ENCODE results near the gene DNAJC10.

The DNAJC10 gene

DNA sequence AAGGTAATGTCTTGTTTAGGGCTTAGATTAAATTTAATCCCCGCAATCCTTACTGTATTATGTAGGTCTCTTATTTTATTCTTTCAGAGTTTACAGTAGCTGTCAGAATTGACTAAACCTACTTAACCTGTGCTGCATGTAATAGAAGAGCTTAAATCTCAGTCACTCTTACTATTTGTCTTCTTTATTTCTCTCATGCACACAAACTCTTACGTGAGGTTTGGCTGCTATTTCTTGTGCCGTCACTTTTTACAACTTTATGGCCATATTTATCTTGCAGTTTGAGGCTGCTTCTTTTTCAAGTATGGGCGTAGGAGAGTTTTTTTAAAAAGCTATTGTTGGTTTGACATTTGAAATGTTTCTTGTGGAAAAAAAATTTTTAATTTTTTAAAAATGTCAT is 12.0 kb downstream of the DNAJC10 start:
- Histone ChIP-seq H3K4me1 (ENCODE audit: control insufficient read depth in 2 of 2, insufficient read depth in 1 of 2, low read depth in 1 of 2, low read length in 2 of 2) (no peaks in the 10 kb centered on the region), H3K9me3 (replicated peaks in 1 of 2; ENCODE audit: control insufficient read depth in 2 of 2, insufficient read depth in 1 of 2, low read depth in 1 of 2, low read length in 2 of 2) (no peaks in the 10 kb centered on the region), H2BK120ac (ENCODE audit: low read depth, low read length) (no peak overlapping the region), H3K23ac (ENCODE audit: low read depth, low read length, poor library complexity) (no peak overlapping the region), H2AFZ (ENCODE audit: low read length) (no peak overlapping the region), H3K9ac (ENCODE audit: low read depth, low read length, poor library complexity) (no peak overlapping the region), H4K8ac (ENCODE audit: low read depth, low read length) (no peak overlapping the region), H3K27me3 (ENCODE audit: control insufficient read depth in 3 of 3, insufficient read depth in 3 of 3, low read depth in 1 of 3, low read length in 3 of 3) (no peaks in the 10 kb centered on the region), H3K79me1 (ENCODE audit: low read depth, low read length) (no peaks in the 10 kb centered on the region), H2BK15ac (ENCODE audit: low read length) (no peak overlapping the region), H3K36me3 (replicated peaks in 1 of 2; ENCODE audit: control insufficient read depth in 2 of 2, insufficient read depth in 2 of 2, low read length in 2 of 2) (peaks cover 4 to 89% of the 10 kb centered on the region in 2 donors), H2BK12ac (ENCODE audit: low read length) (no peak overlapping the region), H2AK5ac (ENCODE audit: low read depth, low read length) (no peak overlapping the region), H3K4me2 (ENCODE audit: insufficient read depth, low read length, poor library complexity, severe bottlenecking) (no peak overlapping the region), H3K18ac (ENCODE audit: low read length) (no peak overlapping the region), H3K14ac (ENCODE audit: low read length) (no peak overlapping the region), H2BK5ac (ENCODE audit: low read length) (no peak overlapping the region), H3K4me3 (ENCODE audit: low read length in 2 of 2) (no peak overlapping the region), H3K4ac (ENCODE audit: low read length) (no peak overlapping the region), H3K27ac (replicated peaks; ENCODE audit: low read length) (no peak overlapping the region), H4K91ac (ENCODE audit: low read depth, low read length, poor library complexity) (no peak overlapping the region)
- no peak for DNase-seq (ENCODE audit: low spot score)
- no CpG with 5 or more reads among the region's 4 CpGs for WGBS, 2 donors (ENCODE audit: extremely low coverage in 2 of 2, insufficient read length in 2 of 2, insufficient replicate concordance in 1 of 2)

DNA sequence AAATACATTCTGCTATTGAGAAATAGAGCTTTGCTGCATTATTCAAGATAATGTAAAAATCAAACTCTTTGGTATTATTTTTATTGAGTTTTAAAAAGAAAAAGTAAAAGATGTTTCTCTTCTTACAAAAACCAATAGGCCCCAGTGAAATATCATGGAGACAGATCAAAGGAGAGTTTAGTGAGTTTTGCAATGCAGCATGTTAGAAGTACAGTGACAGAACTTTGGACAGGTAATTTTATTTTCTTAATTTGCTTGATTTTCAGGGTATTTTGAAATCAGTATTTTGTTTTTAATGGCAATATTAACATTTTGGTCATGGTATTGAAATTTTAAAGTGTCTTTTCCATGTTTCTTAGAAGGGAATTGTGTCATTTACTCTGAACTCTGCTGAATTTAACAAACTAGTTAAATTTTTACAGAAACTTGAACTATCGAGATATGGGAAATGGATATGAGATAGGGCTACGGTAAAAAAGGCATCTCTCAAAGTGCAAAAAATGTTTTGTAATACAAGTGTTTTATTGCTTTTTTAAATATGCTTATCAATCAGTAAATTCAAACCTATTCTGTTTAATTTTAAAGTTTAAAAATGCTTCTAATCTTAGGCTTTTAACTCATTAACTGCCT is 13.8 kb downstream of the DNAJC10 start:
- no peak overlapping the region for H3K18ac ChIP-seq (ENCODE audit: low read length)
- no peak overlapping the region for H3K23ac ChIP-seq (ENCODE audit: low read depth, low read length, poor library complexity)
- H4K91ac ChIP-seq (ENCODE audit: low read depth, low read length, poor library complexity): no peak overlapping the region
- no peak overlapping the region for H3K4me2 ChIP-seq (ENCODE audit: insufficient read depth, low read length, poor library complexity, severe bottlenecking)
- H2BK5ac ChIP-seq (ENCODE audit: low read length): no peak overlapping the region
- H3K27me3 ChIP-seq (ENCODE audit: control insufficient read depth in 3 of 3, insufficient read depth in 3 of 3, low read depth in 1 of 3, low read length in 3 of 3): no peaks in the 10 kb centered on the region
- H2BK15ac ChIP-seq (ENCODE audit: low read length): no peak overlapping the region
- no peak overlapping the region for H2AK5ac ChIP-seq (ENCODE audit: low read depth, low read length)
- no peak overlapping the region for H3K4ac ChIP-seq (ENCODE audit: low read length)
- no CpG with 5 or more reads among the region's 2 CpGs for WGBS, 2 donors (ENCODE audit: extremely low coverage in 2 of 2, insufficient read length in 2 of 2, insufficient replicate concordance in 1 of 2)
- H3K4me1 ChIP-seq (ENCODE audit: control insufficient read depth in 2 of 2, insufficient read depth in 1 of 2, low read depth in 1 of 2, low read length in 2 of 2): no peaks in the 10 kb centered on the region
- peaks cover 4 to 87% of the 10 kb centered on the region in 2 donors for H3K36me3 ChIP-seq (replicated peaks in 1 of 2; ENCODE audit: control insufficient read depth in 2 of 2, insufficient read depth in 2 of 2, low read length in 2 of 2)
- no peak overlapping the region for H3K9ac ChIP-seq (ENCODE audit: low read depth, low read length, poor library complexity)
- no peak overlapping the region for H4K8ac ChIP-seq (ENCODE audit: low read depth, low read length)
- H2BK120ac ChIP-seq (ENCODE audit: low read depth, low read length): no peak overlapping the region
- H3K79me1 ChIP-seq (ENCODE audit: low read depth, low read length): no peaks in the 10 kb centered on the region
- H3K14ac ChIP-seq (ENCODE audit: low read length): no peak overlapping the region
- H2BK12ac ChIP-seq (ENCODE audit: low read length): no peak overlapping the region
- no peak overlapping the region for H2AFZ ChIP-seq (ENCODE audit: low read length)
- DNase-seq (ENCODE audit: low spot score): no peak
- H3K27ac ChIP-seq (replicated peaks; ENCODE audit: low read length): no peak overlapping the region
- no peaks in the 10 kb centered on the region for H3K9me3 ChIP-seq (replicated peaks in 1 of 2; ENCODE audit: control insufficient read depth in 2 of 2, insufficient read depth in 1 of 2, low read depth in 1 of 2, low read length in 2 of 2)
- H3K4me3 ChIP-seq (ENCODE audit: low read length in 2 of 2): no peak overlapping the region

DNA sequence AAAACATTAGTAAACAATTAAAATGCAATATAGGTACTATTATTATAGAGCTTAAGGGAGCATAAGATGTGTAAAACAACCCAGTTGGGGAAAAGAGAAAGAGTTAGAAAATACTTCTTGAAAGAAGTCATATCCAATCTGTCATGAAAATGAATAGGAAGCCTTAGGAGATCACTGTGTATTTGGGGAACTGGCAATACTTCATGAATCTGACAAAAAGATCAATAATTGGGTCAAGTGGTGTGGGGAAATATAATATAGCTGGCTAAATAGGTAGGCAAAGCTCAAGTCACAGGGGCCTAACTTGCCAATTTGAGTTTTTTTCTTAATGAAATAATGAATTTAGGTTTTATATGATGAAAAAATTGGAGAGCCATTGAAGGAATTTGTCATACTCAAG is 14.4 kb downstream of the DNAJC10 start:
- Histone ChIP-seq H3K27ac (replicated peaks; ENCODE audit: low read length) (no peak overlapping the region), H3K36me3 (replicated peaks in 1 of 2; ENCODE audit: control insufficient read depth in 2 of 2, insufficient read depth in 2 of 2, low read length in 2 of 2) (peaks cover 4 to 87% of the 10 kb centered on the region in 2 donors), H2BK120ac (ENCODE audit: low read depth, low read length) (no peak overlapping the region), H2BK12ac (ENCODE audit: low read length) (no peak overlapping the region), H3K23ac (ENCODE audit: low read depth, low read length, poor library complexity) (no peak overlapping the region), H3K4me2 (ENCODE audit: insufficient read depth, low read length, poor library complexity, severe bottlenecking) (no peak overlapping the region), H2BK5ac (ENCODE audit: low read length) (no peak overlapping the region), H3K9ac (ENCODE audit: low read depth, low read length, poor library complexity) (no peak overlapping the region), H3K18ac (ENCODE audit: low read length) (no peak overlapping the region), H3K4me3 (ENCODE audit: low read length in 2 of 2) (no peak overlapping the region), H2BK15ac (ENCODE audit: low read length) (no peak overlapping the region), H4K91ac (ENCODE audit: low read depth, low read length, poor library complexity) (no peak overlapping the region), H3K4ac (ENCODE audit: low read length) (no peak overlapping the region), H3K79me1 (ENCODE audit: low read depth, low read length) (no peaks in the 10 kb centered on the region), H2AFZ (ENCODE audit: low read length) (no peak overlapping the region), H3K9me3 (replicated peaks in 1 of 2; ENCODE audit: control insufficient read depth in 2 of 2, insufficient read depth in 1 of 2, low read depth in 1 of 2, low read length in 2 of 2) (no peaks in the 10 kb centered on the region), H4K8ac (ENCODE audit: low read depth, low read length) (no peak overlapping the region), H2AK5ac (ENCODE audit: low read depth, low read length) (no peak overlapping the region), H3K14ac (ENCODE audit: low read length) (no peak overlapping the region), H3K4me1 (ENCODE audit: control insufficient read depth in 2 of 2, insufficient read depth in 1 of 2, low read depth in 1 of 2, low read length in 2 of 2) (no peaks in the 10 kb centered on the region), H3K27me3 (ENCODE audit: control insufficient read depth in 3 of 3, insufficient read depth in 3 of 3, low read depth in 1 of 3, low read length in 3 of 3) (no peaks in the 10 kb centered on the region)
- DNase-seq (ENCODE audit: low spot score): no peak

DNA sequence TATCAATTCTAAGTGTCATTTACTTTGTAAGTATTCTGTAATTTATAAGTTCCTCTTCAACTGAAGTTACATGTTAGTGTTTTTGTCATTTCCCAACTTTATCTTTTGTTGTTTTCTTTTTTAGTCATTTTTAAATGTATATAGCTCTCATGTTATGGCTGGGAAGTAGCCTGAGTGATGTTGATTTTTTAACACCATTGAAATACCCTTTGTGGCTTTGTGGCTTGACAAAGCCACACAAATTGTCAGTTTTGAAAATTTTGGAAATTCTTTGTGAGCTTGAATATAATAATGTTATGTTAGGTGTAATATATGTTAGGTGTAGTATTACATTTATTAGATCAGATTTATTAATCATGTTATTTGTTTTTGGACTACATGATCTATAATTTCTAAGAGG is 16.7 kb downstream of the DNAJC10 start:
- Histone ChIP-seq H2BK12ac (ENCODE audit: low read length) (no peak overlapping the region), H2BK5ac (ENCODE audit: low read length) (no peak overlapping the region), H2BK15ac (ENCODE audit: low read length) (no peak overlapping the region), H3K23ac (ENCODE audit: low read depth, low read length, poor library complexity) (no peak overlapping the region), H3K36me3 (replicated peaks in 1 of 2; ENCODE audit: control insufficient read depth in 2 of 2, insufficient read depth in 2 of 2, low read length in 2 of 2) (peaks cover 2 to 95% of the 10 kb centered on the region in 2 donors), H4K8ac (ENCODE audit: low read depth, low read length) (no peak overlapping the region), H2AFZ (ENCODE audit: low read length) (no peak overlapping the region), H3K18ac (ENCODE audit: low read length) (no peak overlapping the region), H3K4me1 (ENCODE audit: control insufficient read depth in 2 of 2, insufficient read depth in 1 of 2, low read depth in 1 of 2, low read length in 2 of 2) (no peaks in the 10 kb centered on the region), H3K27me3 (ENCODE audit: control insufficient read depth in 3 of 3, insufficient read depth in 3 of 3, low read depth in 1 of 3, low read length in 3 of 3) (no peaks in the 10 kb centered on the region), H2BK120ac (ENCODE audit: low read depth, low read length) (no peak overlapping the region), H3K14ac (ENCODE audit: low read length) (no peak overlapping the region), H4K91ac (ENCODE audit: low read depth, low read length, poor library complexity) (no peak overlapping the region), H3K4me2 (ENCODE audit: insufficient read depth, low read length, poor library complexity, severe bottlenecking) (no peak overlapping the region), H3K4me3 (ENCODE audit: low read length in 2 of 2) (no peak overlapping the region), H3K27ac (replicated peaks; ENCODE audit: low read length) (no peak overlapping the region), H3K4ac (ENCODE audit: low read length) (no peak overlapping the region), H3K9ac (ENCODE audit: low read depth, low read length, poor library complexity) (no peak overlapping the region), H2AK5ac (ENCODE audit: low read depth, low read length) (no peak overlapping the region), H3K9me3 (replicated peaks in 1 of 2; ENCODE audit: control insufficient read depth in 2 of 2, insufficient read depth in 1 of 2, low read depth in 1 of 2, low read length in 2 of 2) (no peaks in the 10 kb centered on the region), H3K79me1 (ENCODE audit: low read depth, low read length) (no peaks in the 10 kb centered on the region)
- no peak for DNase-seq (ENCODE audit: low spot score)

All from neuronal stem cell (in vitro differentiated cells).